Measurements from ENCODE around the gene PHOSPHO1.
A peak's percentile ranks its signal among the peaks of the same experiment; 100 is the strongest.
"Not testable (repeated sequence)": the region's sequence is repeated elsewhere in the genome, so short reads cannot be mapped to it uniquely, and the experiment has no call there.

The PHOSPHO1 gene, protein sequence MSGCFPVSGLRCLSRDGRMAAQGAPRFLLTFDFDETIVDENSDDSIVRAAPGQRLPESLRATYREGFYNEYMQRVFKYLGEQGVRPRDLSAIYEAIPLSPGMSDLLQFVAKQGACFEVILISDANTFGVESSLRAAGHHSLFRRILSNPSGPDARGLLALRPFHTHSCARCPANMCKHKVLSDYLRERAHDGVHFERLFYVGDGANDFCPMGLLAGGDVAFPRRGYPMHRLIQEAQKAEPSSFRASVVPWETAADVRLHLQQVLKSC

DNA sequence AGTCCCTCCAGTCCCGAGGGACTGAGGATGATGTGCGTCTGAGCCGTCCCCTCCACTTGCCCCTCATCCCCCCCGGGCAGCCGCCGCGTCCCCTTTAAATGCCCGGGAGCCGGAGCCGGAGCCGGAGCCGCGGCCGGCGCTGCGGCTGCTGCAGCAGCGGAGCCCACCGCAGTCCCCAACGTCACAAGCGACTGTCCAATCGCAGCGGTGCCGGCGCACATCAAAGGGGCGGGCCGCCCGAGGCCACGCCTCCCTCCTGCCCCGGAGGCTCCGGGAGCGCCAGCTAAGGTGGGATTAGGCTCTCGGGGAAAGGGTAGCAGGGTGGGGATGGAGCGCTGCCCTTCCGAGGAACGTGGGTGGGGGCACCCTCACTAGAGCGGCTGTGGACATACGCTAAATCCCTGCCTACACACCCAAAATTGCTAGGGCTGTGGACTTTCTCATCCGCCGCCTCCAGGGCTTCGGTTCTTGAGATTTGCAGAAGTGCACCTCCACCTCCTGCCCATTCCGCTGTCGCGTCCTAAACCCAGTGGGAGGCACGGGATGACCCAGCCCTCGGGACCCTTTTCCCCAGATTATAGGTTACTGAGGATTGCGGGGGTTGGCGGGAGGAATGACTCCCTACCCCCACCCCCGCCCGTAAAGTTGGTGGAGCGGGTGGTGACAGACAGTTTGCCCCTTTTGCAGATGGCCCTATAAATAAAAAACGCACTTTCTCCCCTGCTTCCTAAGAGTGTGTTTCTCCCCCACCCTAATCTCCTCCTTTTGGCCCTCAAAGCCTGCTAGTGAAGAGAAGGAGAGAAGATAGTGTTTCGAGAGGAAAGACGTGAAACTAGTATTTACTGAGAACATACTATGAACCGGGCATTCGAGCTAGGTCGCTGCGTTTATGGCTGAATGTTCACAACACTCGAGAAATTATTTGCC is at the start of gene PHOSPHO1:
Gene PHOSPHO1, minus strand, starts transcription at position 152 of the 927 bp plus-strand sequence. CDS start 4,096 bp downstream, outside the sequence.
- DNase-seq (ENCODE audit: low read depth in 3 of 3): peak; percentile 71 to 85 (median 73)

- no peak for DNase-seq (ENCODE audit: low read depth in 3 of 3)
Observed at GRCh38 chr17:49280061-49280460, 49.5 kb upstream of the PHOSPHO1 start.

- DNase-seq (ENCODE audit: low read depth in 3 of 3): not testable (repeated sequence)
Observed at GRCh38 chr17:49279263-49280015, 48.9 kb upstream of the PHOSPHO1 start.

GRCh38 chr17:49278076-49278475 is 47.5 kb upstream of the PHOSPHO1 start:
- no peak for DNase-seq (ENCODE audit: low read depth in 3 of 3)

DNA sequence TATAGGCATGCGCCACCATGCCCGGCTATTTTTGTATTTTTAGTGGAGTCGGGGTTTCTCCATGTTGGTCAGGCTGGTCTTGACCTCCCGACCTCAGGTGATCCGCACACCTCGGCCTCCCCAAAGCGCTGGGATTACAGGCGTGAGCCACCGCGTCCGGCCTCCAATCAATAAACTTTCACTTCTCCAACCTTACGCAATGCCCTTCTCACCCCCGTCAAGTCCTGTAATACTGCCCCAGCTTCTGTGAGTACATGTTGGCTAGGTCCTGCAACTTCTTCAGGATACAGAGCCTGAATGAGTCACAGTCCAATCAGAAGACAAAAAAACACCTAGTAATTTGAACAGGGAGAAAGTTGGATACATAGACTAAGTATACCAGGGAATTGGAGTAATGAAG is 47.1 kb upstream of the PHOSPHO1 start:
- DNase-seq (ENCODE audit: low read depth in 3 of 3): no peak

GRCh38 chr17:49275981-49276380 is 45.4 kb upstream of the PHOSPHO1 start:
- not testable (repeated sequence) for DNase-seq (ENCODE audit: low read depth in 3 of 3)

GRCh38 chr17:49269356-49269755 is 38.8 kb upstream of the PHOSPHO1 start:
- DNase-seq (ENCODE audit: low read depth in 3 of 3): no peak

DNA sequence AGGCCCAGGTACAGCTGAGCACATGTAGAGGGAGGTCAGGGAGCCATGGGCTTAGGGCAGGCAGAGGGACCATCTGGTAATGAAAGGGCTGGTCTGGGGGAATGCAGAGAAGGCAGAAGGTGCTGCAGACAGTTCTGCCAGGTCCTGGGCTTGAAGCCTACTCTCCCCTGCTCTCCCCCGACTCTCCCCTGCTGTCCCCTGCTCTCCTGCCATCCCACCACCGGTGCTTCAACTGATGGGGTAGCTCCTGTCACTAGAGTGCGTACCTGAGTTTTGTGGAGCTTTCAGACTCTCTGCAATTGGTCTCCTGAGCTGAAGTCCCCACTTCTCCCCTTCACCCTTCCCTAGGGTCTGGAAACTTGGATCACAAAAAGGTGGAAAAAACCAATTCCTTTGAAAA is 37.3 kb upstream of the PHOSPHO1 start:
- no peak for DNase-seq (ENCODE audit: low read depth in 3 of 3)

DNA sequence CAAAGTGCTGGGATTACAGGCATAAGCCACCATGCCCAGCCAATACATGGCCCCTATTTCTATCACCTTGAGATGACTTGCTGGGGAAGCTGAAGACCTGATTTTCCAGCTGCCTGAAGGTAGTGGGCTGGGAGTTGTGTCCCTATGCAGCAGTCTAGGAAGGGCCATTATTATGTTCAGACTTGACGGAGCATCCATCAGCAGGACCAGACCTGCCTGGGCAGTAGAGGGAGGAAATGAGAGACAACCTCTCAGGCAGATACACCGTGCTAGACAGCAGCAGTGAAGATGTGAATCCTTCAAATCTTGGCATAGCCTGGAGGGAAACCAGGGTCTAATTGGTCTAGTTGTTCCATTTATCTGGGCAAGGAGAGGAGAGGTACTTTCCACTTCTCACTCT is 35.6 kb upstream of the PHOSPHO1 start:
- no peak for DNase-seq (ENCODE audit: low read depth in 3 of 3)

- not testable (repeated sequence) for DNase-seq (ENCODE audit: low read depth in 3 of 3)
Observed at GRCh38 chr17:49261540-49261939, 31.0 kb upstream of the PHOSPHO1 start.

GRCh38 chr17:49260817-49261291 is 30.3 kb upstream of the PHOSPHO1 start:
- no peak for DNase-seq (ENCODE audit: low read depth in 3 of 3)

GRCh38 chr17:49260011-49260816 is 29.6 kb upstream of the PHOSPHO1 start:
- DNase-seq (ENCODE audit: low read depth in 3 of 3): peak; percentile 23 to 53 (median 31)

DNA sequence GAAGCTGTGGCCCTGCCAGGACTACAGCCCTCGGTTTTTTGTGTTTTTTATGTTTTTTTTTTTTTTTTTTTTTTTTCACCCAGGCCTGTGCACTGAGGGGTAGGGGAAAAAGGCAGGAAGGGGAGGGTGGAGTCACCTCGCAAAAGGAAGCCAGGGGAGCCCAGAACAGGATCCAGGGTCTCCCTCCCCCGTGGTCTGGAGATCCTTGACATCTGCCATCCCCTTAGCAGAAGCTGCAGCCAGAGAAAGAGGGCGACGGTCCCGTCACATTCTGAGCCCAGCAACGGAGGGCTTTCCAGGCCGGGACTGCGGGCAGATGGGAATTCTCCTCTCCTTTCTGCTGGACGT is 29.1 kb upstream of the PHOSPHO1 start:
- no peak for DNase-seq (ENCODE audit: low read depth in 3 of 3)

DNA sequence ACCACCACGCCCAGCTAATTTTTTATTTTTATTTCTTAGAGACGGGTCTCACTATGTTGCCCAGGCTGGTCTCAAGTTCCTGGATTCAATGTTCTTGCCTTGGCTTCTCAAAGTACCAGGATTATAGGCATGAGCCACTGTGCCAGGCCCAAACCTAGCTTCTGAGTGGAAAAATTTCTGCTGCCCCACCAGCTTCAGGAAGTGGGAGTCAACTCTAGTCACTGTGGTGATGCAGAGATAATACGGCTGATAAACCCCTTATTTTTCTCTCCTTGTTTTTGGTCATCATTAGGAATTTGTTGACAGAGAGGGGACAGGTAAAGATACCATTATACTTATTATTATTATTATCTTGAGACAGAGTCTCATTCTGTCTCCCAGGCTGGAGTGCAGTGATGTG is 27.8 kb upstream of the PHOSPHO1 start:
- DNase-seq (ENCODE audit: low read depth in 3 of 3): no peak

DNA sequence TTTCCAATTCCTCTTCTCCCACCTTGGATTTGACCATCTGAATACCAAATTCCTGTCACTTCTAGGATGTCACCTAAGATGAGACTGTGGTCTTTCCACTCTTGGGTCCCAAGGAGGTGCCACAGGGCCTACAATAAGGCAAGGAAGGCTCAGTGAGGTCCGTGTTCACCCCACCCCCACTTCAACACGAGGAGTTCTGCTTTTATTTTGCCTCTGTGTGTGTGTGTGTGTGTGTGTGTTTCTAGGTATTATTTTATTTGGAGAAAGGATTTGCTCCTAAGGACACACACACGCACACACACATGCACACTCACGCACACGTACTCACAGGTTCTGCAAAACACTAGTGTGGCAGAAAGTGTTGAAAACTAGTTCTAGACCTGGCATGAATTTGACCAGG is 24.5 kb upstream of the PHOSPHO1 start:
- DNase-seq (ENCODE audit: low read depth in 3 of 3): no peak

DNA sequence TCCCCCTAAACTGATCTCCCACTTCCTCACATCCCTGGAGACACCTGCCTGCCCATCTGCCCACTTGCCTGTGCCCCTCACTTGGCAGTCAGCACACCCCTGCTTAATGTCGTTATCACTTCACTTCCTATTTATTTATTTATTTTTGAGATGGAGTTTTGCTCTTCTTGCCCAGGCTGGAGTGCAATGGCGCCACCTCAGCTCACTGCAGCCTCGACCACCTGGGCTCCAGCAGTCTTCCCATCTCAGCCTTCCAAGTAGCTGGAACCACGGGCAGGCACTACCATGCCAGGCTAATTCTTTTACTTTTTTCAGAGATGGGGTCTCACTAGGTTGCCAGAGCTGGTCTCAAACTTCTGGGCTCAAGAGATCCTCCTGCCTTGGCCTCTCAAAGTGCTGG is 23.5 kb upstream of the PHOSPHO1 start:
- no peak for DNase-seq (ENCODE audit: low read depth in 3 of 3)

GRCh38 chr17:49252148-49252695 is 21.6 kb upstream of the PHOSPHO1 start:
- no peak for DNase-seq (ENCODE audit: low read depth in 3 of 3)

GRCh38 chr17:49249890-49250522 is 19.4 kb upstream of the PHOSPHO1 start:
- DNase-seq (ENCODE audit: low read depth in 3 of 3): no peak

DNA sequence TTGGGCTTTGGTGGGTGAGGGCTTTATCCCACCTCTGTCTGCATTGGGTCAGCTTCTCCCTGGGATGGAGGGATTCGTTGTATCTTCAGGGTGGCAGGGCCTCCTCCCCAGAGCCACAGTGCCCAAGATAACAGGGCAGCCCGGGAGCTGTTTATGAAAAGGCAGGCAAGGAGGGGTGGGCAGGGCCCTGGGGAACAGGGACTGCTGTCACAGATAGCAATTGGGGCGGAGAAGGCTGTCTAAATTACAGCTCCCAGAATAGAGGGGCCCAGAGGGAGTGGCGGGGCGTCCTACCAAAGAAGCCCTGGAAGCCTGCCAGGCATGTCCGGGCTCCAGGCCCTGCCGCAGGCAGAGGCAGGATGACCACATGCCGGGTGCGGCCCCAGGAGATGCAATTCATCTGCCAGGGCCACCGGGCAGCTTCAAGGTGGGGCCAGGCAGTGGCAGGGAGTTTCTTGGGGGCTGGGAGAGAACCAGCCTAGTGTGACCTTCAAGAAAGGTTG is 18.8 kb upstream of the PHOSPHO1 start:
- no peak for DNase-seq (ENCODE audit: low read depth in 3 of 3)

- no peak for DNase-seq (ENCODE audit: low read depth in 3 of 3)
Observed at GRCh38 chr17:49247944-49248343, 17.4 kb upstream of the PHOSPHO1 start.
